Measurements from ENCODE around the gene TNS3.
"Not testable (repeated sequence)": the region's sequence is repeated elsewhere in the genome, so short reads cannot be mapped to it uniquely, and the experiment has no call there.

TNS3 gene

DNA sequence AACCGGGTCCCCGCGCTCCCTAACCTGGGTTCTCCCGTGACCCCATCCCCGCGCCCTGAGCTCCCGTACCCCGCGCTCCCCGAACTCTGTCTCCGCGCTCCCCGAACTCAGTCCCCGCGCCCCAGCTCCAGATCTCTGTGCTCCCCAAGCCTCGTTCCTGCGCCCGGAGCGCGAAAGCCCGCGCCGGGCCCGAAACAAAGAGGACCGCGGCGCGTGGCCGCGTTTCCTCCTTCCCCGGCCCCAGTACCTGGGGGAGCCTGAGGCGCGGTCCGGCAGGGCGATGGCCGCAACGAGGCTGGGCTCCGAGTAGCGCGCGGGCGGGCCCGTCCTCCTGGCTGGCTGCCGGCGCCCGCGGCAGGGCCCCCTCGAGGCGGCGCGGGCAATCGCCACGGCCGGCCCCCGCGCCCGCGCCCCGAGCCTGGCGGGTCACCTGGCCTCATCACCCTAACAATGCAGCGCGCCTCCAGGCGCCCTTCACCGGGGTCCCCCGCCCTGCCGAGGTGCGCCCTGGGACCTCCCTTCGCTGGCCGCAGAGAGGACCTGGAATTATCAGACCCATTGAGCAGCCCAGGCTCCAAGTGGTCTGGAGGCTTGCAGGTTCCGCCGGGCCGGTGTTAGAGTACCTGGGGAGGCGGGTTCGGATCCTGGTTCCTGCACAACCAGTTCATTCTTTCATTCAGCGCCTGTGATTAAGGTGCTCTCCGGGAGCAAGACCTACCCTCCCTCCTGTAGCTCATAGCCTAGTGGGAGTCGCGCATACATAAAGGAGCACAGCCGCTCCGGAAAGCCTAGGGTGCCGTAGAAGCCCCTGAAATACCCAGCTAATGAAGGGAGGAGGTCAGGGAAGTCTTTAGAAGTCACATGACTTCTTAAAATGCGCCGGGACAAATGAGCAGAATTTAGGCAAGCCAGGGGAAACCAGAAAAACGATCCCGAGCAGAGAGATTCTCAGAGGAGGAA lies at the start of gene TNS3:
TNS3 (minus strand) TSS at position 308 of the 960 bp plus-strand sequence. CDS start 142,475 bp downstream, outside the sequence.
- DNase-seq (ENCODE audit: low spot score) = no peak

DNA sequence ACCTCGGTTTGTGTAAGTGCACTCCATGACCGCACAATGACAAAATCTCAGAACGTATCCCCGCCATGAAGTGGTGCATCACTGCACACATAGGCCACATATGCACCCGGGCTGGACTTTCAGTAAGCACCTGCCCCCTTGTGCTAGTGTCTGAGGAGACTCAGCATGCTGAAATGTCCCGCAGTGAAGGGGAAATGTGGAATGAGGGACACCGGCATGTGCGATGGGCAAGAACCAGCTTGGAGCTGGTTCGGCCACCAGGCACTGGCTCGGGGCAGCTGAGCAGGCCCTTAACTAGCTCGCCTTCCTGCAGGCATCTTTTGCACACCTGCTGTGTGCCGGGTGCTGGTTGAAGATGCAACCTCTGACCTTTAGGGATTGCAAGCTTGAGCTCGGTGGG lies 49.8 kb upstream of the TNS3 start:
- DNase-seq (ENCODE audit: low spot score) = no peak

- no peak for DNase-seq (ENCODE audit: low spot score)
These were observed 45.8 kb upstream of the TNS3 start for GRCh38 chr7:47627580-47628283.

GRCh38 chr7:47625861-47626715 lies 44.2 kb upstream of the TNS3 start:
- DNase-seq (ENCODE audit: low spot score) = no peak

DNA sequence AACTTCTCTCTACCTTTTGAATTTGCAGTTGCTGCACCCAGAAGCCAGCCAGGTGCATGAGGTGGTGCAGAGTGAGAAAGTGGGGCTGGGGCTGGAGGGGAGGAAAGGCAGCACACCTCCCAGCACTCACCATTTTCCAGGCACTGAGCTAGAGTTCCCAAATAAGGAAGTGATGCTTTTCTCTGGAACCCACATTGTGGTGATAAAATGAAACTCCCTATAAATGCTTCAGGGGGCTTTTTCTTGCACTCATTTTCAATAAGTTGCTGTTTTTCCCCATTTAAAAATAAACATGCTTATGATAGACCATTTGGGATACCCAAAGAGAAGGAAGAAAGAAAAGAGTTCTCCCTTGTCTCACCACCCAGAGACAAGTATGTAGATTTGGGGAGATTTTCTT lies 42.8 kb upstream of the TNS3 start:
- no peak for DNase-seq (ENCODE audit: low spot score)

DNA sequence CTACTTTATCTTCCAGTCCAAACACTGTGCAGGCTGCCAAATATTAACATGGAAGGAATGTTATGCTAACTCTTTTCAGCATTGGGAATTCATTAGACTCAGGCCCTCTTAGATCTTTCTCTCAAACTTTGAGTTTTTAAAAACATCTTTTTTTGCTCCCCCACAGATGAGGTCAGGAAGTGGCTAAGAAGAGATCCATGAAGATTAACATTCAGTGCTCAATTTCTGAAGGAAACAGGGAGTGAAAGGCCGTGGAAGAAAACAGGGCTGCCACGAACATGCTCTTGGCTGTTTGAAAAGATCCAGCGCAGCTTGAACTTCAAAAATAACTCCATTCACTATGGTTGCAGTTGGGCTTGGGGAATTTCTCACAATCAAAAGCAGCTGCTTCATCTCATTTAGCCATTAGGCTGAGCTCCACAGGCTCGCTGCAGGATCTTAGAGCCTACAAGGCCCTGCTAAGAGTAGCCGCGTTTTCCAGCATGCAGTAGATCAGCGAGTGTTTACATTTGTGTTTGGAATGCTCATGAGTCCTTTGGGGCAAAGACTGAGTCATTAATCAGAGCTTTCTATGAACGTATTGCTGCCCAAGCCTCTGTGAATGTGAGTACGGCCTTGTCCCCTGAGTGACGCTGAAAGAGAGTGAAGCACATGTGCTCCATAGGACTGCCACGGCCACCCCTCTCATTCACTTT lies 41.2 kb upstream of the TNS3 start:
- no peak for DNase-seq (ENCODE audit: low spot score)

GRCh38 chr7:47622586-47622945 lies 40.7 kb upstream of the TNS3 start:
- DNase-seq (ENCODE audit: low spot score) = no peak

- no peak for DNase-seq (ENCODE audit: low spot score)
These were observed 40.2 kb upstream of the TNS3 start for GRCh38 chr7:47621979-47622561.

- no peak for DNase-seq (ENCODE audit: low spot score)
These were observed 39.4 kb upstream of the TNS3 start for GRCh38 chr7:47621347-47621746.

- no peak for DNase-seq (ENCODE audit: low spot score)
These were observed 37.9 kb upstream of the TNS3 start for GRCh38 chr7:47619806-47620205.

DNA sequence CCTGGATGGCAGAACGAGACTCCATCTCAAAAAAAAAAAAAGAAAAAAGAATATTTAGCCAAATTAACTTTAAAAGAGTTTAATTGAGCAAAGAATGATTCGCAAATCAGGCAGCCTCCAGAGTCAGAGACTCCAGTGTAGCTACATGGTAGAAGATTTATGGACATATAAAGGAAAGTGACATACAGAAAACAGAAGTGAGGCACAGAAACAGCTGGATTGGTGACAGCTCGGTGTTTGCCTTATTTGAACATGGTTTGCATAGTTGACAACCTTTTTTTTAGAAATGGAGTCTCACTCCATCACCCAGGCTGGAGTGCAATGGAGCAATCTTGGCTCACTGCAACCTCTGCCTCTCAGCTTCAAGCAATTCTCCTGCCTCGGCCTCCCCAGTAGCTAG lies 35.2 kb upstream of the TNS3 start:
- DNase-seq (ENCODE audit: low spot score) = no peak

GRCh38 chr7:47614450-47614849 lies 32.5 kb upstream of the TNS3 start:
- no peak for DNase-seq (ENCODE audit: low spot score)

GRCh38 chr7:47611045-47611511 lies 29.2 kb upstream of the TNS3 start:
- DNase-seq (ENCODE audit: low spot score) = no peak

- no peak for DNase-seq (ENCODE audit: low spot score)
These were observed 28.7 kb upstream of the TNS3 start for GRCh38 chr7:47610506-47611044.

DNA sequence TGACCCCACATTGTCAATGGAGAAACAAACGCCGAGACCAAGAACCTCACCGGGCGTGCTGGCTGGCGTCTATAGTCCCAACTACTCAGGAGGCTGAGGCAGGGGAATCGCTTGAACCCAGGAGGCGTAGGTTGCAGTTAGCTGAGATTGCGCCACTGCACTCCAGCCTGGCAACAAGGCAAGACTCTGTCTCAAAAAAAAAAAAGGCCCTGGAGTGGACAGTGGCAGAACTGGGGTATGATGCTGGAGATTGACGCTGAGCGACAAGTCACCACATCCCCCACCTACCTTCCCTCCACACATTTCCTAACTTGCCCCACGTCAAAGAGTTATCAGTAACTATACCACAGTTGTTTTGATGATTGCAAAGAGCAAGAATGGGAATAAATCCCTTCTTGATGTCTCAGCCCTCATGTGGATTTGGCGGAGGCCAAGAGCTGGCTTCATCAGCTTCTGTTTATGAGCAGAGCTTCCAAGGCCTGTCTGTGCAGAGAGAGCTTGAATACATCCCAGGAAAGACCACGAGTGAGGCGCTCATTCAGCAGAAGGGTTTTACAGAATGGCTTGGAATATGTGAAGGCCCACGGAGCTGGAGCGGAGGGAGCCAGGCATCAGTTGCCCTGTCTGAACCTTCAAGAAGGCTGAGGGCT lies 28.0 kb upstream of the TNS3 start:
- no peak for DNase-seq (ENCODE audit: low spot score)

- not testable (repeated sequence) for DNase-seq (ENCODE audit: low spot score)
These were observed 24.7 kb upstream of the TNS3 start for GRCh38 chr7:47606593-47607046.

DNA sequence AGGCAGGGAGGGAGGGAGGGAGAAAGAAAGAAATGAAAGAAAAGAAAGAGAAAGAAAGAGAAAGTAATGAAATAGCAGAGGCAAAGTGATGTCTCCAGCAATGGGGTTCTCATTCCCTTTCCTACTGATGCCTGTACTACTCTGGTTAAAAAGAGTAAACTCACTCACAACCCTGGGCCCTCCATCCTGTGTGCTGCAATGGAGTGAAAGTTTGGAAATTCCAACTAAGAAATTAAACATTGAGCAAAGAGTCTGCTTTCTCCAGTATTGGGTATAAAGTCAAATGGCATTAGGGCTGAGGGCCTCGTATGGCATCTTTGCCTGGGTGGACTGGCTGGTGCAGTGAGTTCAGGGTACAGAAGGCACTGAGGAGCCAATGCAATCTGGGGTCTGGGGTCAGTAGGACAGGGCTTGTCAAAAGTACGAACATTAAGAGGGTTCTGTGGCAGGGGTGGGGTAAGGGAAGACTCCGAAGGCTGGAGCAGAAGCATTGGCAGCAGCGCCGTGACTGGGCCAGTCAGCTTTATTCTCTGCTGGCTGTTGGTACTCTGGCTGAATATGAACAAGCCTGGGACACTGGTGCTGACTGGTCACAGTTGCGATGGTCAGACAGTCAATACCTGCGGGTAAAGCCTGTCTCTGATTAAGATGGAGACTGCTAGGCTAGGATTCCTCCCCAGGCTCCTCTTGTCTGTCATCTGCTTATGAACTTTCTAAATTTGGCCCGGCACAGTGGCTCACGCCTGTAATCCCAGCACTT lies 24.1 kb upstream of the TNS3 start:
- no peak for DNase-seq (ENCODE audit: low spot score)

- DNase-seq (ENCODE audit: low spot score) = no peak
These were observed 22.6 kb upstream of the TNS3 start for GRCh38 chr7:47604496-47604890.

DNA sequence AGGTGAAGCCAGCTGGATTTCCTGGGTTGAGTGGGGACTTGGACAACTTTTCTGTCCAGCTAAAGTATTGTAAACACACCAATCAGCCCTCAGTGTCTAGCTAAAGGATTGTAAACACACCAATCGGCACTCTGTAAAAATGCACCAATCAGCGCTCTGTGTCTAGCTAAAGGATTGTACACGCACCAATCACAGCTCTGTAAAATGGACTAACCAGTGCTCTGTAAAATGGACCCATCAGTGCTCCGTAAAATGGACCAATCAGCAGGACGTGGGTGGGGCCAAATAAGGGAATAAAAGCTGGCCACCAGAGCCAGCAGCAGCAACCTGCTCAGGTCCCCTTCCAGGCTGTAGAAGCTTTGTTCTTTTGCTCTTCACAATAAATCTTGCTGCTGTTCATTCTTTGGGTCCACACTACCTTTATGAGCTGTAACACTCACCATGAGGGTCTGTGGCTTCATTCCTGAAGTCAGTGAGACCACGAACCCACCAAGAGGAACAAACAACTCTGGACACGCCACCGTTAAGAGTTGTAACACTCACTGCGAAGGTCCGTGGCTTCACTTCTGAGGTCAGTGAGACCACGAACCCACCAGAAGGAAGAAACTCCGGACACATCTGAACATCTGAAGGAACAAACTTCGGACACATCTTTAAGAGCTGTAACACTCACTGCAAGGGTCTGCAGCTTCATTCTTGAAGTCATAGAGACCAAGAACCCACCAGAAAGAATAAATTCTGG lies 21.8 kb upstream of the TNS3 start:
- not testable (repeated sequence) for DNase-seq (ENCODE audit: low spot score)
